NCI-H2107 treated with DMSO at 0.1 percent for 48 hours (cell line): ENCODE results near the gene MYO7A.

Experiments
- DNase-seq: peaks from one replicate; lab custom pipeline; 2025; ENCODE audit not compliant: unreplicated experiment; lab: John Stamatoyannopoulos, UW

MYO7A gene

GRCh38 chr11:77144196-77144856 lies 16.3 kb downstream of the MYO7A start:
- no peak for DNase-seq

- DNase-seq, result no peak
These were observed 16.9 kb downstream of the MYO7A start for GRCh38 chr11:77144857-77145428.

GRCh38 chr11:77146261-77147035 lies 18.4 kb downstream of the MYO7A start:
- peak; percentile 15 for DNase-seq

- no peak for DNase-seq
These were observed 18.9 kb downstream of the MYO7A start for GRCh38 chr11:77147036-77147315.

GRCh38 chr11:77147668-77148321 lies 19.7 kb downstream of the MYO7A start:
- peak; percentile 90 for DNase-seq

GRCh38 chr11:77148963-77149715 lies 21.1 kb downstream of the MYO7A start:
- no peak for DNase-seq

GRCh38 chr11:77149716-77150392 lies 21.8 kb downstream of the MYO7A start:
- DNase-seq, result no peak

GRCh38 chr11:77150836-77151235 lies 22.8 kb downstream of the MYO7A start:
- DNase-seq, result no peak

- no peak for DNase-seq
These were observed 23.9 kb downstream of the MYO7A start for GRCh38 chr11:77151804-77152509.

- no peak for DNase-seq
These were observed 24.8 kb downstream of the MYO7A start for GRCh38 chr11:77152846-77153245.

- no peak for DNase-seq
These were observed 25.5 kb downstream of the MYO7A start for GRCh38 chr11:77153276-77154185.

GRCh38 chr11:77154381-77155081 lies 26.5 kb downstream of the MYO7A start:
- peak; percentile 12 for DNase-seq

- no peak for DNase-seq
These were observed 27.0 kb downstream of the MYO7A start for GRCh38 chr11:77155082-77155475.

- no peak for DNase-seq
These were observed 27.6 kb downstream of the MYO7A start for GRCh38 chr11:77155556-77156130.

- no peak for DNase-seq
These were observed 28.6 kb downstream of the MYO7A start for GRCh38 chr11:77156396-77157195.

GRCh38 chr11:77158041-77158695 lies 30.1 kb downstream of the MYO7A start:
- no peak for DNase-seq
